Adrenal gland (tissue), 5 donors: ENCODE results near the gene RPS26.

Experiments used
- CTCF ChIP-seq, 6 experiments: fragments of 450-650 bp in 4 of 6; fragments of 200-600 bp in 2 of 6; sonication (generic) in 1 of 6; IDR thresholded peaks; 1 replicate in 5 of 6; 2 replicates in 1 of 6; pipeline versions ENCODE4 v1.5.1 to v1.8.0; 2016 to 2021; ENCODE audit warnings: antibody characterized with exemption in 6 of 6, mild to moderate bottlenecking in 2 of 6, moderate library complexity in 1 of 6
- POLR2A ChIP-seq, 2 donors: fragments of 450-650 bp; IDR thresholded peaks; one replicate each; pipeline ENCODE4 v1.6.1; 2017; ENCODE audit warnings: antibody characterized with exemption in 2 of 2, mild to moderate bottlenecking in 2 of 2, moderate library complexity in 1 of 2
- donor health status: DM: no; HTN: no; CAD: no.

DNA sequence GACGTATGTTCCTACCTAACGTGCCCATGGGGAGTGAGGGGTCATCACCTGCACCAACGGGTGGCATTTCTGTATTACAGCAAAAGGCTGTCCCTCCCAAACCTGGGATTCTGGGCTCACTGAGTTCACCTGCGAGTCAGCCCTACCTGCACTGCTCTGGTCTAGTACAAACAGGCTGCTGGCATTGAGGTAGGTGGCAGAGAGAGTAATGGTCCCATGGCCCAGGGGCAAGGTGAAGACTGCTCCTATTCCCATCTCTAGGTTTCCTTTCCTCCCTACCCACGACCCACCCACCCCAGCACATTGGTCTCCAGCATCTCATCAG lies 44.2 kb upstream of the RPS26 start:
- TF ChIP-seq CTCF (IDR thresholded peaks at IDR 0.05) (no peak), POLR2A (IDR thresholded peaks at IDR 0.05) (no peak)
